Panc1 (cell line): ENCODE data around the gene CNST.

ENCODE experiments used
- CTCF ChIP-seq: fragments of 450-650 bp; IDR thresholded peaks from 2 replicates; pipeline ENCODE4 v1.5.1; 2017; ENCODE audit warnings: mild to moderate bottlenecking
- POLR2AphosphoS5 ChIP-seq: IDR thresholded peaks from 2 replicates; pipeline ENCODE4 v1.6.1; 2012; ENCODE audit warnings: mild to moderate bottlenecking, low read depth, low read length, moderate library complexity
- REST ChIP-seq, 2 experiments: IDR thresholded peaks; 2 replicates each; pipeline ENCODE4 v1.6.1; 2011 to 2012; ENCODE audit warnings: low read depth in 2 of 2, control low read depth in 1 of 2, low read length in 1 of 2, mild to moderate bottlenecking in 1 of 2, moderate library complexity in 1 of 2; ENCODE audit not compliant: insufficient read depth in 1 of 2
- TCF7L2 ChIP-seq: IDR thresholded peaks from 2 replicates; pipeline ENCODE4 v1.6.1; 2011; ENCODE audit warnings: mild to moderate bottlenecking, low read depth, low read length, inconsistent platforms

- TF ChIP-seq POLR2AphosphoS5, result no peak
- no peak for TF ChIP-seq REST (IDR thresholded peaks at IDR 0.05; ENCODE audit: insufficient read depth in 1 of 2, low read depth in 2 of 2, low read length in 1 of 2)
- TF ChIP-seq CTCF, result no peak
- TF ChIP-seq TCF7L2, result no peak
Observed at GRCh38 chr1:246690100-246690499, 123.8 kb downstream of the CNST start.
